HCT116 (cell line): ENCODE measurements around the gene PRKACA. TPM values are rescaled to one million over a fixed set of nuclear protein-coding genes. Genes with fewer than 3 reads are reported as not detected.

ENCODE experiments used
- ATAC-seq: fragments of 200-7000 bp; cut with Tn5 transposase; 2 replicates; pipeline ENCODE4 v1.9.1; 2020; ENCODE audit warnings: mild to moderate bottlenecking, moderate library complexity
- BruUV-seq: library from RNA; stranded (reverse); fragments of 400-500 nt; replicated peaks from 2 replicates; lab custom pipeline; 2021; lab: Mats Ljungman, UMichigan
- CTCF ChIA-PET: fragments of 300-600 bp; sonication (Branson Sonifier 250); formaldehyde crosslinking; loops from one replicate; lab custom pipeline; 2021; ENCODE audit warnings: antibody characterized with exemption; lab: Charles Lee
- POLR2A ChIA-PET: fragments of 300-600, 350-600 bp; sonication (Branson Sonifier 250); formaldehyde crosslinking; loops from one replicate; lab custom pipeline; 2021; ENCODE audit warnings: antibody characterized with exemption; lab: Charles Lee
- RAD21 ChIA-PET, 2 experiments: fragments of 300-600 bp; sonication (Branson Sonifier 250); formaldehyde crosslinking; loops; one replicate each; lab custom pipeline; 2023; ENCODE audit warnings: low total read pairs in 2 of 2; ENCODE audit not compliant: uncharacterized antibody in 2 of 2, unreplicated experiment in 2 of 2, low non-redundant PET in 1 of 2; lab: Charles Lee
- DNase-seq: peaks from one replicate; pipeline ENCODE4 v3.0.0-alpha.2; 2010; ENCODE audit warnings: low read depth, low spot score
- H2AFZ ChIP-seq: fragments of 200-600 bp; shearing (Covaris generic), sonication (generic); 2 replicates; pipeline ENCODE4 v1.6.1; 2017; ENCODE audit warnings: low read depth, mixed run types, mixed read lengths, antibody characterized with exemption, low read length; ENCODE audit not compliant: poor library complexity, severe bottlenecking
- H3K27ac ChIP-seq: 2 replicates; pipeline ENCODE4 v1.5.1; 2012; ENCODE audit warnings: low read depth, low read length
- H3K27me3 ChIP-seq: fragments of 200-600 bp; sonication (generic); 2 replicates; pipeline ENCODE4 v1.6.1; 2016; ENCODE audit warnings: mixed run types, low read length, mixed read lengths; ENCODE audit not compliant: insufficient read depth
- H3K36me3 ChIP-seq, 2 experiments: fragments of 200-500 bp in 1 of 2; fragments of 200-600 bp in 1 of 2; sonication (Bioruptor generic) in 1 of 2; sonication (generic) in 1 of 2; 2 replicates each; pipeline versions ENCODE4 v1.5.1 to v1.6.1; 2014 to 2016; ENCODE audit warnings: low read length in 2 of 2, inconsistent platforms in 1 of 2, mixed read lengths in 1 of 2, mixed run types in 1 of 2; ENCODE audit not compliant: insufficient read depth in 2 of 2, control insufficient read depth in 1 of 2
- H3K4me1 ChIP-seq, 2 experiments: fragments of 200-600 bp in 1 of 2; sonication (generic) in 1 of 2; 2 replicates each; pipeline versions ENCODE4 v1.5.1 to v1.6.1; 2012 to 2017; ENCODE audit warnings: low read length in 2 of 2, inconsistent platforms in 1 of 2, mild to moderate bottlenecking in 1 of 2, mixed read lengths in 1 of 2, mixed run types in 1 of 2, moderate library complexity in 1 of 2; ENCODE audit not compliant: insufficient read depth in 2 of 2, control insufficient read depth in 1 of 2
- H3K4me2 ChIP-seq: fragments of 200-600 bp; sonication (generic); 2 replicates; pipeline ENCODE4 v1.6.1; 2017; ENCODE audit warnings: mixed run types, low read length, mixed read lengths
- H3K4me3 ChIP-seq, 2 experiments: fragments of 200-600 bp in 1 of 2; sonication (generic) in 1 of 2; replicated peaks in 1 of 2; 2 replicates each; pipeline ENCODE4 v1.5.1; 2011 to 2016; ENCODE audit warnings: low read length in 2 of 2, control low read depth in 1 of 2, low read depth in 1 of 2, mild to moderate bottlenecking in 1 of 2, mixed read lengths in 1 of 2, mixed run types in 1 of 2
- H3K79me2 ChIP-seq: fragments of 200-600 bp; sonication (generic); 2 replicates; pipeline ENCODE4 v1.6.1; 2017; ENCODE audit warnings: mild to moderate bottlenecking, mixed run types, low read length, moderate library complexity, mixed read lengths; ENCODE audit not compliant: insufficient read depth
- H3K9ac ChIP-seq: fragments of 200-600 bp; sonication (generic); 2 replicates; pipeline ENCODE4 v1.6.1; 2016; ENCODE audit warnings: low read length, mixed read lengths
- H3K9me2 ChIP-seq: fragments of 200-600 bp; sonication (generic), shearing (Covaris generic); 2 replicates; pipeline ENCODE4 v1.6.1; 2017; ENCODE audit warnings: mixed run types, mild to moderate bottlenecking, moderate library complexity; ENCODE audit not compliant: insufficient read depth
- H3K9me3 ChIP-seq, 2 experiments: fragments of 200-500 bp in 1 of 2; fragments of 200-600 bp in 1 of 2; sonication (Bioruptor generic) in 1 of 2; sonication (generic) in 1 of 2; 2 replicates each; pipeline ENCODE4 v1.6.1; 2014 to 2017; ENCODE audit warnings: low read length in 2 of 2, mixed read lengths in 2 of 2, inconsistent platforms in 1 of 2, low read depth in 1 of 2, mild to moderate bottlenecking in 1 of 2, mixed run types in 1 of 2, moderate library complexity in 1 of 2; ENCODE audit not compliant: control insufficient read depth in 1 of 2, insufficient read depth in 1 of 2
- H4K20me1 ChIP-seq: fragments of 200-600 bp; sonication (generic), shearing (Covaris generic); 2 replicates; pipeline ENCODE4 v1.6.1; 2017; ENCODE audit warnings: mixed run types, mild to moderate bottlenecking, moderate library complexity; ENCODE audit not compliant: insufficient read depth
- CBX3 ChIP-seq: IDR thresholded peaks from 2 replicates; pipeline ENCODE4 v1.6.1; 2012; ENCODE audit warnings: low read depth
- CEBPB ChIP-seq: IDR thresholded peaks from 2 replicates; pipeline ENCODE4 v1.6.1; 2012; ENCODE audit warnings: low read depth
- CTCF ChIP-seq, 3 experiments: fragments of 200-600 bp in 1 of 3; sonication (generic) in 1 of 3; IDR thresholded peaks in 2 of 3; conservative IDR thresholded peaks in 1 of 3; 2 replicates each; pipeline ENCODE4 v1.5.1; 2012 to 2017; ENCODE audit warnings: low read depth in 2 of 3, low read length in 2 of 3, antibody characterized with exemption in 1 of 3, borderline replicate concordance in 1 of 3, control low read depth in 1 of 3, mild to moderate bottlenecking in 1 of 3, mixed read lengths in 1 of 3, mixed run types in 1 of 3, moderate library complexity in 1 of 3; ENCODE audit not compliant: insufficient read depth in 1 of 3
- ELF1 ChIP-seq: IDR thresholded peaks from 2 replicates; pipeline ENCODE4 v1.6.1; 2012; ENCODE audit warnings: low read depth, borderline replicate concordance
- EZH2 ChIP-seq: fragments of 200-600 bp; sonication (generic); IDR thresholded peaks from 2 replicates; pipeline ENCODE4 v1.6.1; 2017; ENCODE audit warnings: antibody characterized with exemption, mixed run types
- EZH2phosphoT487 ChIP-seq: fragments of 200-600 bp; IDR thresholded peaks from 2 replicates; pipeline ENCODE4 v1.6.1; 2018; ENCODE audit warnings: antibody characterized with exemption, borderline replicate concordance
- FOSL1 ChIP-seq: IDR thresholded peaks from 2 replicates; pipeline ENCODE4 v1.6.1; 2012; ENCODE audit warnings: low read depth
- MAX ChIP-seq: IDR thresholded peaks from 2 replicates; pipeline ENCODE4 v1.6.1; 2012
- POLR2A ChIP-seq: IDR thresholded peaks from 2 replicates; pipeline ENCODE4 v1.7.0; 2011; ENCODE audit warnings: borderline replicate concordance; ENCODE audit not compliant: insufficient read depth, insufficient read length; ENCODE audit errors: extremely low read depth
- POLR2AphosphoS5 ChIP-seq: IDR thresholded peaks from 2 replicates; pipeline ENCODE4 v1.6.1; 2011; ENCODE audit warnings: mild to moderate bottlenecking, low read depth, low read length, moderate library complexity
- RAD21 ChIP-seq: IDR thresholded peaks from 2 replicates; pipeline ENCODE4 v1.6.1; 2012; ENCODE audit warnings: low read depth, mild to moderate bottlenecking
- SIN3A ChIP-seq: IDR thresholded peaks from 2 replicates; pipeline ENCODE4 v1.6.1; 2012; ENCODE audit warnings: low read depth
- SP1 ChIP-seq: IDR thresholded peaks from 2 replicates; pipeline ENCODE4 v1.6.1; 2012; ENCODE audit warnings: low read depth
- ZFX ChIP-seq: fragments of 450-650 bp; IDR thresholded peaks from 2 replicates; pipeline ENCODE4 v1.6.1; 2017
- ZNF274 ChIP-seq: fragments of 200-500 bp; sonication (Bioruptor generic); IDR thresholded peaks from 2 replicates; pipeline ENCODE4 v1.6.1; 2014; ENCODE audit warnings: mild to moderate bottlenecking, low read depth, low read length, inconsistent platforms
- intact Hi-C: fragments of 100-400 bp; cut with micrococcal nuclease; formaldehyde crosslinking; loops from 2 replicates; pipeline ENCODE4 v1.10.0; 2022
- total RNA-seq: library from RNA; stranded (reverse); gene quantifications from one replicate; pipeline ENCODE4 v1.2.1, GENCODE V29; 2021; ENCODE audit not compliant: unreplicated experiment

PRKACA gene
- total RNA-seq, 1 experiment from 2014 or later, result 95.7 TPM

DNA sequence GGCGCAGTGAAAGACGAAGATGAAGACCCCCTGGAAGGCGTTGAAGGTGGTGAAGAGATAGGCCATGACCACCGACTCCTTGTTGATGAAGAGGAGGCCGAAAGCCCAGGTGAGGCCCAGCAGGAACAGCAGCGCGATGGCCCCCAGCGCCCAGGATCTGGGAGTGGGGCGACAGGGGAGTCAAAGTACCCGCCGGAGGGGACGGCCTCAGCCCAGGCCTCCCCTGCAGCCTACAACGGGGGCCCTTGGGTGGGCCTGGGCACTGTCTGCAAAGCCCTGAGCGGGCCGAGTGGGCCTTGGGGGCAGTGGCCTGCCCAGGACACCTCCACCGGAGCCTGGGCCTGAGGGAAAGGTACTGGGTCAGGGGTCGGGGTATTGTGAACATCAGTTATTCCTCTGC is 37.8 kb upstream of the PRKACA start:
- ATAC-seq (no peak), DNase-seq (no peak)
- CTCF ChIA-PET, result no interaction called here
- Histone ChIP-seq H2AFZ (no peak overlapping the region), H3K9me3 (no peaks in the 10 kb centered on the region), H3K27ac (no peak overlapping the region), H3K4me3 (no peak overlapping the region), H3K27me3 (no peaks in the 10 kb centered on the region), H3K9ac (no peak overlapping the region), H3K4me2 (no peak overlapping the region), H3K9me2 (no peaks in the 10 kb centered on the region), H4K20me1 (no peaks in the 10 kb centered on the region), H3K4me1 (no peaks in the 10 kb centered on the region), H3K36me3 (peaks cover 45 to 49% of the 10 kb centered on the region in 2 experiments), H3K79me2 (no peaks in the 10 kb centered on the region)
- intact Hi-C loops, result no loop called here
- BruUV-seq, result no TSS peak
- RAD21 ChIA-PET, result no interaction called here
- POLR2A ChIA-PET, result no interaction called here
- TF ChIP-seq EZH2phosphoT487 (no peak), RAD21 (no peak), ELF1 (no peak), POLR2AphosphoS5 (no peak), SIN3A (no peak), POLR2A (no peak), FOSL1 (no peak), MAX (no peak), ZNF274 (no peak), ZFX (no peak), CBX3 (no peak), EZH2 (no peak), SP1 (no peak), CEBPB (no peak), CTCF (IDR thresholded peaks at IDR 0.05 in 2 of 3, conservative IDR thresholded peaks at IDR 0.05 in 1 of 3; ENCODE audit: borderline replicate concordance in 1 of 3, insufficient read depth in 1 of 3, low read depth in 2 of 3, low read length in 2 of 3) (no peak)
